OCI-LY1 (cell line): ENCODE data around the gene MALT1.

ENCODE experiments used
- H2AFZ ChIP-seq: fragments of 200-600 bp; sonication (generic), shearing (Covaris generic); 2 replicates; pipeline ENCODE4 v1.6.0; 2014; ENCODE audit warnings: antibody characterized with exemption, mild to moderate bottlenecking, low read length
- H3F3A ChIP-seq: fragments of 200-600 bp; sonication (generic), shearing (Covaris generic); 2 replicates; pipeline ENCODE4 v1.6.0; 2014; ENCODE audit warnings: mild to moderate bottlenecking, antibody characterized with exemption, low read length, moderate library complexity; ENCODE audit not compliant: insufficient read depth
- H3K27ac ChIP-seq: fragments of 200-600 bp; sonication (generic); 2 replicates; pipeline ENCODE4 v1.5.1; 2014; ENCODE audit warnings: low read length, mixed run types, mild to moderate bottlenecking, low read depth; ENCODE audit not compliant: poor library complexity, severe bottlenecking
- H3K27me3 ChIP-seq: fragments of 200-600 bp; sonication (generic); 2 replicates; pipeline ENCODE4 v1.6.0; 2014; ENCODE audit warnings: antibody characterized with exemption, mild to moderate bottlenecking, low read length, moderate library complexity; ENCODE audit not compliant: insufficient read depth
- H3K36me3 ChIP-seq: fragments of 200-600 bp; sonication (generic); 2 replicates; pipeline ENCODE4 v1.6.1; 2014; ENCODE audit warnings: mild to moderate bottlenecking, antibody characterized with exemption, low read length, moderate library complexity, mixed read lengths; ENCODE audit not compliant: insufficient read depth
- H3K4me1 ChIP-seq: fragments of 200-600 bp; sonication (generic); 2 replicates; pipeline ENCODE4 v1.5.1; 2014; ENCODE audit warnings: mild to moderate bottlenecking, low read length, moderate library complexity; ENCODE audit not compliant: insufficient read depth, severe bottlenecking
- H3K4me2 ChIP-seq: fragments of 200-600 bp; sonication (generic), shearing (Covaris generic); 2 replicates; pipeline ENCODE4 v1.6.1; 2014; ENCODE audit warnings: low read length
- H3K4me3 ChIP-seq: fragments of 200-600 bp; sonication (generic); 2 replicates; pipeline ENCODE4 v1.5.1; 2014; ENCODE audit warnings: low read length, low read depth, mild to moderate bottlenecking, mixed read lengths; ENCODE audit not compliant: poor library complexity, severe bottlenecking
- H3K79me2 ChIP-seq: fragments of 200-600 bp; shearing (Covaris generic); 2 replicates; pipeline ENCODE4 v1.6.1; 2016; ENCODE audit warnings: mixed run types, low read length, mixed read lengths; ENCODE audit not compliant: insufficient read depth
- H3K9ac ChIP-seq: fragments of 200-600 bp; sonication (generic), shearing (Covaris generic); 2 replicates; pipeline ENCODE4 v1.6.1; 2014; ENCODE audit warnings: mild to moderate bottlenecking, low read length, mixed read lengths
- H3K9me2 ChIP-seq: fragments of 200-600 bp; sonication (generic), shearing (Covaris generic); 2 replicates; pipeline ENCODE4 v1.6.1; 2014; ENCODE audit warnings: low read depth, mild to moderate bottlenecking, low read length, mixed read lengths
- H3K9me3 ChIP-seq: fragments of 200-600 bp; shearing (Covaris generic); 2 replicates; pipeline ENCODE4 v1.6.1; 2014; ENCODE audit warnings: low read length, mixed read lengths
- H4K20me1 ChIP-seq: fragments of 200-600 bp; sonication (generic), shearing (Covaris generic); 2 replicates; pipeline ENCODE4 v1.6.0; 2016; ENCODE audit warnings: mild to moderate bottlenecking, low read length; ENCODE audit not compliant: insufficient read depth
- EZH2 ChIP-seq: fragments of 200-600 bp; sonication (generic), shearing (Covaris generic); IDR thresholded peaks from 2 replicates; pipeline ENCODE4 v1.8.0; 2017; ENCODE audit warnings: borderline replicate concordance, mixed run types, mild to moderate bottlenecking, antibody characterized with exemption, low read length, moderate library complexity, mixed read lengths
- TF ChIP-seq, protein P1 (sequence below): fragments of 200-600 bp; sonication (generic), shearing (Covaris generic); IDR thresholded peaks from 2 replicates; pipeline ENCODE4 v1.5.1; 2017; ENCODE audit warnings: mild to moderate bottlenecking, antibody characterized with exemption, low read length, moderate library complexity, mixed read lengths

MALT1 gene

DNA sequence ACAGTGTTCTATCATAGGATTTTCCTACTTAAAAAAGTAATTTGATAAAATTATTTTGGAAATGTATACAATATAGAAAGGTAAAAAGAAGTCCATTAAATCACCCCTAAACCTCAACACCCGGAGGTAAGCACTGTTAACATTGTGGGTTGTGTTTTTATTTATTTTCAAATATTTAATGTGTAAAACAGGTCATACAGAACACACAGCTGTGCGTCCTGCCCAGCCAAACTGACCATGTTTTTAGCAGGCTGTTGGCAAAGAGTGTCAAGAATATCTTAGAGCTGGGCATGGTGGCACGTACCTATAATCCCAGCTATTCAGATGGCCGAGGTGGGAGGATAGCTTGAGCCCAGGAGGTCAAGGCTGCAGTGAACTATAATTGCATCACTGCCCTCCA lies 114.6 kb downstream of the MALT1 start:
- no peak overlapping the region for H3K4me2 ChIP-seq
- no peaks in the 10 kb centered on the region for H3F3A ChIP-seq
- H3K4me3 ChIP-seq, result no peak overlapping the region
- TF ChIP-seq, protein P1, sequence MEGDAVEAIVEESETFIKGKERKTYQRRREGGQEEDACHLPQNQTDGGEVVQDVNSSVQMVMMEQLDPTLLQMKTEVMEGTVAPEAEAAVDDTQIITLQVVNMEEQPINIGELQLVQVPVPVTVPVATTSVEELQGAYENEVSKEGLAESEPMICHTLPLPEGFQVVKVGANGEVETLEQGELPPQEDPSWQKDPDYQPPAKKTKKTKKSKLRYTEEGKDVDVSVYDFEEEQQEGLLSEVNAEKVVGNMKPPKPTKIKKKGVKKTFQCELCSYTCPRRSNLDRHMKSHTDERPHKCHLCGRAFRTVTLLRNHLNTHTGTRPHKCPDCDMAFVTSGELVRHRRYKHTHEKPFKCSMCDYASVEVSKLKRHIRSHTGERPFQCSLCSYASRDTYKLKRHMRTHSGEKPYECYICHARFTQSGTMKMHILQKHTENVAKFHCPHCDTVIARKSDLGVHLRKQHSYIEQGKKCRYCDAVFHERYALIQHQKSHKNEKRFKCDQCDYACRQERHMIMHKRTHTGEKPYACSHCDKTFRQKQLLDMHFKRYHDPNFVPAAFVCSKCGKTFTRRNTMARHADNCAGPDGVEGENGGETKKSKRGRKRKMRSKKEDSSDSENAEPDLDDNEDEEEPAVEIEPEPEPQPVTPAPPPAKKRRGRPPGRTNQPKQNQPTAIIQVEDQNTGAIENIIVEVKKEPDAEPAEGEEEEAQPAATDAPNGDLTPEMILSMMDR, result no peak
- no peak for TF ChIP-seq EZH2
- no peaks in the 10 kb centered on the region for H3K9me2 ChIP-seq
- no peaks in the 10 kb centered on the region for H3K79me2 ChIP-seq
- H4K20me1 ChIP-seq, result no peaks in the 10 kb centered on the region
- H3K4me1 ChIP-seq, result peaks cover 6% of the 10 kb centered on the region
- no peaks in the 10 kb centered on the region for H3K27me3 ChIP-seq
- no peak overlapping the region for H3K9ac ChIP-seq
- no peaks in the 10 kb centered on the region for H3K36me3 ChIP-seq
- no peaks in the 10 kb centered on the region for H3K9me3 ChIP-seq
- H2AFZ ChIP-seq, result no peak overlapping the region
- H3K27ac ChIP-seq, result no peak overlapping the region

GRCh38 chr18:58787536-58788149 lies 116.4 kb downstream of the MALT1 start:
- no peaks in the 10 kb centered on the region for H4K20me1 ChIP-seq
- H3K4me3 ChIP-seq, result no peak overlapping the region
- H2AFZ ChIP-seq, result no peak overlapping the region
- H3K4me1 ChIP-seq, result peaks cover 4% of the 10 kb centered on the region
- H3K9me2 ChIP-seq, result no peaks in the 10 kb centered on the region
- no peak overlapping the region for H3K9ac ChIP-seq
- no peak overlapping the region for H3K4me2 ChIP-seq
- H3F3A ChIP-seq, result no peaks in the 10 kb centered on the region
- no peaks in the 10 kb centered on the region for H3K9me3 ChIP-seq
- no peak overlapping the region for H3K27ac ChIP-seq
- H3K27me3 ChIP-seq, result no peaks in the 10 kb centered on the region
- H3K79me2 ChIP-seq, result no peaks in the 10 kb centered on the region
- no peak for TF ChIP-seq EZH2
- TF ChIP-seq, protein P1, result peak; percentile 17; the same call in 1 of the 2 replicates
- H3K36me3 ChIP-seq, result no peaks in the 10 kb centered on the region

GRCh38 chr18:58788470-58788869 lies 117.2 kb downstream of the MALT1 start:
- Histone ChIP-seq H3K27me3 (no peaks in the 10 kb centered on the region), H3K9me3 (no peaks in the 10 kb centered on the region), H3K4me1 (peaks cover 4% of the 10 kb centered on the region), H2AFZ (no peak overlapping the region), H3K27ac (no peak overlapping the region), H3K36me3 (no peaks in the 10 kb centered on the region), H3K4me2 (no peak overlapping the region), H3F3A (no peaks in the 10 kb centered on the region), H3K9me2 (no peaks in the 10 kb centered on the region), H3K4me3 (no peak overlapping the region), H3K9ac (no peak overlapping the region), H4K20me1 (no peaks in the 10 kb centered on the region), H3K79me2 (no peaks in the 10 kb centered on the region)
- TF ChIP-seq EZH2, result no peak
- TF ChIP-seq, protein P1, result no peak
